Epithelial cell of prostate (primary cell): ENCODE measurements around the gene LRIG2.
A peak's percentile ranks its signal among the peaks of the same experiment; 100 is the strongest.
"Not testable (repeated sequence)": the region's sequence is repeated elsewhere in the genome, so short reads cannot be mapped to it uniquely, and the experiment has no call there.

ENCODE experiments used
- DNase-seq: peaks from one replicate; pipeline ENCODE4 v3.0.0-alpha.2; 2011; ENCODE audit warnings: low read depth, low spot score
- H3K27ac ChIP-seq: fragments of 450-650 bp; 2 replicates; pipeline ENCODE4 v1.5.1; 2017; ENCODE audit warnings: mild to moderate bottlenecking

Gene LRIG2

GRCh38 chr1:113072757-113073478 lies at the start of gene LRIG2:
LRIG2 (plus strand) TSS chr1:113073198; CDS start chr1:113073407, 209 bp downstream.
- peak; percentile 93 for DNase-seq

GRCh38 chr1:113023316-113023715 lies 49.7 kb upstream of the LRIG2 start:
- not testable (repeated sequence) for DNase-seq

More at GRCh38 chr1:113072757-113073478, at the start of gene LRIG2:
- peak within 1 kb of the TSS; percentile 81 for H3K27ac ChIP-seq

GRCh38 chr1:113027007-113027406 lies 46.0 kb upstream of the LRIG2 start:
- no peak overlapping the region for H3K27ac ChIP-seq
- DNase-seq = no peak

More at GRCh38 chr1:113023316-113023715, 49.7 kb upstream of the LRIG2 start:
- H3K27ac ChIP-seq = not testable (repeated sequence)

GRCh38 chr1:113027449-113027848 lies 45.5 kb upstream of the LRIG2 start:
- H3K27ac ChIP-seq = no peak overlapping the region
- DNase-seq = no peak

GRCh38 chr1:113029822-113030221 lies 43.2 kb upstream of the LRIG2 start:
- DNase-seq = no peak
- no peak overlapping the region for H3K27ac ChIP-seq

GRCh38 chr1:113031171-113031933 lies 41.6 kb upstream of the LRIG2 start:
- DNase-seq = no peak
- no peak overlapping the region for H3K27ac ChIP-seq

- peak overlapping the region; percentile 84 for H3K27ac ChIP-seq
- peak; percentile 96 for DNase-seq
Observed at GRCh38 chr1:113035086-113035485, 37.9 kb upstream of the LRIG2 start.

GRCh38 chr1:113036639-113037321 lies 36.2 kb upstream of the LRIG2 start:
- no peak for DNase-seq
- no peak overlapping the region for H3K27ac ChIP-seq

- H3K27ac ChIP-seq = no peak overlapping the region
- DNase-seq = no peak
Observed at GRCh38 chr1:113040041-113040440, 33.0 kb upstream of the LRIG2 start.

GRCh38 chr1:113040718-113041412 lies 32.1 kb upstream of the LRIG2 start:
- no peak overlapping the region for H3K27ac ChIP-seq

GRCh38 chr1:113041569-113042284 lies 31.3 kb upstream of the LRIG2 start:
- H3K27ac ChIP-seq = peak overlapping the region; percentile 76
- DNase-seq = no peak

More at GRCh38 chr1:113040718-113041412, 32.1 kb upstream of the LRIG2 start:
- DNase-seq = no peak

- no peak for DNase-seq
Observed at GRCh38 chr1:113042285-113043143, 30.5 kb upstream of the LRIG2 start.

GRCh38 chr1:113043144-113043488 lies 29.9 kb upstream of the LRIG2 start:
- not testable (repeated sequence) for DNase-seq
- peak overlapping the region; percentile 76 for H3K27ac ChIP-seq

More at GRCh38 chr1:113042285-113043143, 30.5 kb upstream of the LRIG2 start:
- peak overlapping the region; percentile 76 for H3K27ac ChIP-seq

- no peak for DNase-seq
- H3K27ac ChIP-seq = no peak overlapping the region
Observed at GRCh38 chr1:113046569-113046968, 26.4 kb upstream of the LRIG2 start.

GRCh38 chr1:113048064-113048463 lies 24.9 kb upstream of the LRIG2 start:
- no peak for DNase-seq
- H3K27ac ChIP-seq = no peak overlapping the region

GRCh38 chr1:113053344-113054126 lies 19.5 kb upstream of the LRIG2 start:
- no peak overlapping the region for H3K27ac ChIP-seq
- no peak for DNase-seq

GRCh38 chr1:113055570-113055969 lies 17.4 kb upstream of the LRIG2 start:
- H3K27ac ChIP-seq = no peak overlapping the region
- no peak for DNase-seq

GRCh38 chr1:113057006-113057405 lies 16.0 kb upstream of the LRIG2 start:
- no peak for DNase-seq
- no peak overlapping the region for H3K27ac ChIP-seq
